Activated CD8-positive, alpha-beta T cell treated with anti-CD3 and anti-CD28 coated beads for 36 hours (primary cell): ENCODE data around the gene CTNNA1. TPM values are rescaled to one million over a fixed set of nuclear protein-coding genes. Genes with fewer than 3 reads are reported as not detected.
A peak's percentile ranks its signal among the peaks of the same experiment; 100 is the strongest.

Source experiments
- ATAC-seq: fragments of 200-7000 bp; cut with Tn5 transposase; one replicate; pipeline ENCODE4 v1.10.0; 2021; ENCODE audit warnings: mild to moderate bottlenecking, moderate library complexity
- CTCF ChIA-PET: fragments of 350-600 bp; sonication (Branson Sonifier 250); formaldehyde crosslinking; loops from one replicate; lab custom pipeline; 2021; ENCODE audit warnings: antibody characterized with exemption; lab: Charles Lee
- POLR2A ChIA-PET: fragments of 350-600 bp; sonication (Branson Sonifier 250); formaldehyde crosslinking; loops from one replicate; lab custom pipeline; 2021; ENCODE audit warnings: antibody characterized with exemption; lab: Charles Lee
- DNase-seq: peaks from one replicate; pipeline ENCODE4 v3.0.0-alpha.2; 2020
- H3K27ac Mint-ChIP-seq: one replicate; pipeline ENCODE4 v1.8.0; 2021; ENCODE audit warnings: mild to moderate bottlenecking, mixed read lengths
- H3K27me3 Mint-ChIP-seq: one replicate; pipeline ENCODE4 v1.8.0; 2021; ENCODE audit warnings: mixed read lengths
- H3K36me3 Mint-ChIP-seq: one replicate; pipeline ENCODE4 v1.8.0; 2021; ENCODE audit warnings: low read depth, mixed read lengths
- H3K4me1 Mint-ChIP-seq: one replicate; pipeline ENCODE4 v1.8.0; 2021; ENCODE audit warnings: low read depth, mixed read lengths
- H3K4me3 Mint-ChIP-seq: one replicate; pipeline ENCODE4 v1.8.0; 2021; ENCODE audit warnings: mild to moderate bottlenecking, moderate library complexity, mixed read lengths
- H3K9me3 Mint-ChIP-seq: one replicate; pipeline ENCODE4 v1.8.0; 2021; ENCODE audit warnings: mixed read lengths
- CTCF ChIP-seq: fragments of 200-600 bp; IDR thresholded peaks from one replicate; pipeline ENCODE4 v1.8.0; 2022; ENCODE audit warnings: antibody characterized with exemption, mild to moderate bottlenecking
- intact Hi-C: fragments of 100-400 bp; cut with micrococcal nuclease; formaldehyde crosslinking; loops from one replicate; pipeline ENCODE4 v1.10.0; 2022
- total RNA-seq, 2 experiments: library from RNA; stranded (reverse); gene quantifications; one replicate each; pipeline ENCODE4 v1.2.3, GENCODE V29; 2021

The CTNNA1 gene
- total RNA-seq, 2 experiments from 2014 or later, result 77.3 to 85.6 TPM

DNA sequence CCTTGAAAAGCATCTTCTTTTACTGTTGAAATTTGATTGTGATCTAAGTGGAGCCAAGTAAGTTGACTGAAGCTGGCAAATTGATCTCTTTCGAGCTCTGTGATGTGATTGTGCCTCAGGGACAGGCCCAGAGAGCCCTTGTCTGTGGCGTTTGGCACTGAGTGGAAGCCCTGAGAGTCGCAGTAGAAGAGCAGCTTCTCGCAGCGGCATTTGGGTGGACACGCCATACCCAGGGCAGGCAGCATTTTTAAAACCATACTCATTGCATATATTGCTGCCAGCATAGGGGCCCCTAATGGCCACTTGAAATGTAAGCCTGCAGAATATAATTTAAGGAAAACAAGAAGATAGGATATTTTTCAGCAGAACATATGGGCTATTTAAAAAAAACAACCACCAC lies 121.0 kb downstream of the CTNNA1 start:
- no peak for ATAC-seq
- POLR2A ChIA-PET, result no interaction called here
- no peak overlapping the region for H3K27ac Mint-ChIP-seq

GRCh38 chr5:138874771-138875551 lies 121.7 kb downstream of the CTNNA1 start, which contains the start of gene LRRTM2:
TSS of gene LRRTM2 (minus strand) at chr5:138875335. CDS start at chr5:138874911, 424 bp downstream.
- no peak for TF ChIP-seq CTCF
- Mint-ChIP-seq H3K9me3 (no peaks in the 10 kb centered on the region), H3K4me1 (peaks cover 9% of the 10 kb centered on the region), H3K27me3 (peaks cover 28% of the 10 kb centered on the region), H3K4me3 (no peak within 1 kb of the TSS), H3K27ac (no peak within 1 kb of the TSS), H3K36me3 (no peaks in the 10 kb centered on the region)
- intact Hi-C loops, result no loop called here
- CTCF ChIA-PET, result interaction anchor here (1.5 to 1.8 kb wide), 2 partner anchors 49 to 85 kb away, joined by 4 to 6 read pairs; no protein-coding TSS in a partner anchor
- DNase-seq (peak; percentile 11), ATAC-seq (no peak)
- POLR2A ChIA-PET, result no interaction called here

More for the DNA sequence above, 121.0 kb downstream of the CTNNA1 start:
- H3K27me3 Mint-ChIP-seq, result peaks cover 28% of the 10 kb centered on the region
- no peak for DNase-seq
- CTCF ChIA-PET, result interaction anchor here (1.5 kb wide), 1 partner anchor 48 kb away, joined by 4 read pairs; no protein-coding TSS in a partner anchor
- peaks cover 13% of the 10 kb centered on the region for H3K4me1 Mint-ChIP-seq
- H3K4me3 Mint-ChIP-seq, result no peak overlapping the region
- no peak for TF ChIP-seq CTCF
- H3K9me3 Mint-ChIP-seq, result no peaks in the 10 kb centered on the region
- H3K36me3 Mint-ChIP-seq, result no peaks in the 10 kb centered on the region
- intact Hi-C loops, result no loop called here

GRCh38 chr5:138875552-138875875 lies 122.3 kb downstream of the CTNNA1 start:
- intact Hi-C loops, result no loop called here
- peaks cover 28% of the 10 kb centered on the region for H3K27me3 Mint-ChIP-seq
- H3K9me3 Mint-ChIP-seq, result no peaks in the 10 kb centered on the region
- H3K36me3 Mint-ChIP-seq, result no peaks in the 10 kb centered on the region
- no peak for TF ChIP-seq CTCF
- POLR2A ChIA-PET, result no interaction called here
- peaks cover 6% of the 10 kb centered on the region for H3K4me1 Mint-ChIP-seq
- no peak for DNase-seq
- no peak overlapping the region for H3K4me3 Mint-ChIP-seq
- no peak overlapping the region for H3K27ac Mint-ChIP-seq
- CTCF ChIA-PET, result interaction anchor here (0.6 to 1.8 kb wide), 2 partner anchors 86 to 159 kb away, joined by 3 to 6 read pairs; no protein-coding TSS in a partner anchor
- ATAC-seq, result no peak

DNA sequence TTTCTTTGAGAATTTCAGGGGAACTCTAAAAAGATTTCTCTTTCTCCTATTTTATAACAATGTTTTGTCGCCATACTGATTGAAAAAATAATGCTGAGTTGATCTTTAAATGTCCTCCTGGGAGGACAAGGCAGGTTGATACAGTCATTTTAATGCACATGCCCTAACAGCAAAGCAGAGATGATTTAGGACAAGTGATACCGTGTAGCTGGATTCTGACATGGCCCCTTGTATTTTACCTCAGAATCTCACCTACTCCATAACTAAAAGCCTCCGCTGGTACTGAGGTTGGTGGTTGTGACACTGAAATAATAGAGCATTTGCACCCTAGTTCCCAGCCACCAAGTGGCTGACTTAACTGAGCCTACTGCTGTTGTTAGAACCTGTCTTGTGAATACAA lies 122.7 kb downstream of the CTNNA1 start:
- ATAC-seq, result no peak
- ChIA-PET POLR2A (no interaction called here), CTCF (interaction anchor here (0.6 to 1.8 kb wide), 3 partner anchors 51 to 158 kb away, joined by 3 to 6 read pairs (median 4); no protein-coding TSS in a partner anchor)
- Mint-ChIP-seq H3K27ac (no peak overlapping the region), H3K4me1 (peaks cover 6% of the 10 kb centered on the region), H3K36me3 (no peaks in the 10 kb centered on the region), H3K27me3 (peaks cover 28% of the 10 kb centered on the region), H3K9me3 (no peaks in the 10 kb centered on the region), H3K4me3 (no peak overlapping the region)
- no peak for DNase-seq
- intact Hi-C loops, result no loop called here
- TF ChIP-seq CTCF, result no peak

DNA sequence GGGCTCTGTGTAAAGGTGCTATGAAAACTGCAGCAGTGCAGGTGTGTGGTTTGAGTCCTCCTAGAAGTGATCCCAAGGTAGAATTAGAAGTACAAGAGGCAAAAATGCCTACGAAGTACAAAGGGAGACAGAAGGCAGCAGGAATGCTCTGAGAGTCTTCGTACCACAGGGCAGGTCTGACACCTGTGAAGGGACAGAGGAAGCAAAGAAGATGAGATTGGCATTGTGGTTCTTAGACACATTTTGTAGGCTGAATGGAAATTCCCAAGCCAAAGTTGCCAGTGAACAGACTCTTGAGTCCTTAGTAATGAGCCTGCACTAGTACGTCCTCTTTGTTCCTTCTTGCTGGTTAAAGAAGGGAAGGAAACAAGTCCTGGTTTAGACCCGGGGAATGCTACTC lies 123.6 kb downstream of the CTNNA1 start:
- H3K4me3 Mint-ChIP-seq, result no peak overlapping the region
- POLR2A ChIA-PET, result no interaction called here

More for the DNA sequence above, 123.6 kb downstream of the CTNNA1 start:
- peaks cover 1% of the 10 kb centered on the region for H3K4me1 Mint-ChIP-seq
- ATAC-seq, result no peak
- peaks cover 23% of the 10 kb centered on the region for H3K27me3 Mint-ChIP-seq
- H3K36me3 Mint-ChIP-seq, result no peaks in the 10 kb centered on the region
- H3K9me3 Mint-ChIP-seq, result no peaks in the 10 kb centered on the region
- CTCF ChIA-PET, result interaction anchor here (1.0 to 1.8 kb wide), 2 partner anchors 52 to 87 kb away, joined by 4 to 6 read pairs; no protein-coding TSS in a partner anchor
- no peak for TF ChIP-seq CTCF
- intact Hi-C loops, result no loop called here
- H3K27ac Mint-ChIP-seq, result no peak overlapping the region
- no peak for DNase-seq
